Measurements from ENCODE around the gene NPHS2. TPM values are rescaled to one million over a fixed set of nuclear protein-coding genes. Genes with fewer than 3 reads are reported as not detected.
A peak's percentile ranks its signal among the peaks of the same experiment; 100 is the strongest.

The NPHS2 gene
- total and polyA plus RNA-seq, 2 donors (not counting 3 experiments of a cell fraction or from before 2014, with no cell fraction given), result not detected

DNA sequence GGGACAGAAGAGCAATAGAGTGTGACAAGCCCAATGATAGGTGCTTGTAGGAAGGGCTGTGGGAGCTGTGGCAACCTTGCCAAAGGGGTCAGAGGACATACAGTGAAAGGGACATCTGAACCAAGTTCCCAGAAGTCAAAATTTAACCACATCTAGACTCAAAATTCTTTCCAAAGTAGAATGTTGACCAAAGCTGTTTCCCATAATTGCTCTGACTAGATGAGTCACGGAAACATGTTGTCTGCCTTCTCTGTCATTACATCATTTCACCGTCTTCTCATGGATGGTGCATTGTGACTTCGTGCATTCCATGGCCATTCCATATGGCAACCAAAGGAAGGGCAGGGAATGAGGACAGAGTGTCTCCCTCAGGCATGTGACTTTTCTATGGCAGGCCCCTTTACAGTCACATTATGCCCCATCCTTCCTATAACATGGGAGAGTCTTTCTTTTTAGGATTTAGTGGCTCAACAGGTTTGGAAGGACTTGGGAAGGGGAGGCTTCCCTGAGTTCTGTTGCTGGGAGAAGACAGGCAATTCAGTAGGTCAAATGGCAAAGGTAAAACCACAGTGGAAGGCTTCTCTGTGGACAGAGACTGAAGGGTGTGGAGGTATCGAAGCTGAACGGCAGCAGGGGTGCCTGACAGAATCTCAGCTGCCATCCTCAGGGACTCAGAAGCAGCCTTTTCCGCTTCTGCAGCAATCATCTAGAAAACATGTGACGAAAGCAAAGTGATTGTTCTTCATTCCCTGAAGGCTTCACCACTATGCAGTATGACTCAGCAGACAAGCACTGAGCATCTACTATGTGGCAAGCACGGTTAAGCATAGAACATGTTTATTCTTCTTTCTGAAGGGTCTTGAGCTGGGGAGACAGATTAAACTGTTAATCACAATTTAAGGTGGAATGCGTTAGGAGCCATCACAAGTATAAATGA, 24.7 kb downstream of the NPHS2 start:
- H3K4me3 ChIP-seq (replicated peaks in 1 of 3; ENCODE audit: insufficient read depth in 1 of 3, low read depth in 1 of 3, low read length in 3 of 3), result no peak overlapping the region
- no peak overlapping the region for H3K27ac ChIP-seq (ENCODE audit: insufficient read depth, low read depth, low read length)
- TF ChIP-seq POLR2AphosphoS5 (IDR thresholded peaks at IDR 0.05; ENCODE audit: insufficient read depth, low read depth, low read length) (no peak), GATA2 (IDR thresholded peaks at IDR 0.05; ENCODE audit: insufficient read depth, insufficient read length, low read depth, low read length) (no peak), JUN (IDR thresholded peaks at IDR 0.05; ENCODE audit: borderline replicate concordance, insufficient read depth, insufficient read length, low read depth) (peak; percentile 12), POLR2A (IDR thresholded peaks at IDR 0.05; ENCODE audit: low read depth, low read length) (no peak), FOS (IDR thresholded peaks at IDR 0.05; ENCODE audit: borderline replicate concordance, insufficient read depth, low read length) (no peak)
- TF ChIP-seq, protein P1, sequence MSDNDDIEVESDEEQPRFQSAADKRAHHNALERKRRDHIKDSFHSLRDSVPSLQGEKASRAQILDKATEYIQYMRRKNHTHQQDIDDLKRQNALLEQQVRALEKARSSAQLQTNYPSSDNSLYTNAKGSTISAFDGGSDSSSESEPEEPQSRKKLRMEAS (IDR thresholded peaks at IDR 0.05; ENCODE audit: insufficient read depth, insufficient read length), result no peak
- TF ChIP-seq, protein P2, sequence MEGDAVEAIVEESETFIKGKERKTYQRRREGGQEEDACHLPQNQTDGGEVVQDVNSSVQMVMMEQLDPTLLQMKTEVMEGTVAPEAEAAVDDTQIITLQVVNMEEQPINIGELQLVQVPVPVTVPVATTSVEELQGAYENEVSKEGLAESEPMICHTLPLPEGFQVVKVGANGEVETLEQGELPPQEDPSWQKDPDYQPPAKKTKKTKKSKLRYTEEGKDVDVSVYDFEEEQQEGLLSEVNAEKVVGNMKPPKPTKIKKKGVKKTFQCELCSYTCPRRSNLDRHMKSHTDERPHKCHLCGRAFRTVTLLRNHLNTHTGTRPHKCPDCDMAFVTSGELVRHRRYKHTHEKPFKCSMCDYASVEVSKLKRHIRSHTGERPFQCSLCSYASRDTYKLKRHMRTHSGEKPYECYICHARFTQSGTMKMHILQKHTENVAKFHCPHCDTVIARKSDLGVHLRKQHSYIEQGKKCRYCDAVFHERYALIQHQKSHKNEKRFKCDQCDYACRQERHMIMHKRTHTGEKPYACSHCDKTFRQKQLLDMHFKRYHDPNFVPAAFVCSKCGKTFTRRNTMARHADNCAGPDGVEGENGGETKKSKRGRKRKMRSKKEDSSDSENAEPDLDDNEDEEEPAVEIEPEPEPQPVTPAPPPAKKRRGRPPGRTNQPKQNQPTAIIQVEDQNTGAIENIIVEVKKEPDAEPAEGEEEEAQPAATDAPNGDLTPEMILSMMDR (IDR thresholded peaks at IDR 0.05; ENCODE audit: extremely low read depth in 1 of 2, insufficient read depth in 1 of 2, low read depth in 1 of 2, low read length in 2 of 2), result no peak
- H3K4me1 ChIP-seq (ENCODE audit: control insufficient read depth, extremely low read depth, insufficient read depth, low read length), result no peaks in the 10 kb centered on the region
- no peaks in the 10 kb centered on the region for H3K79me2 ChIP-seq (ENCODE audit: control insufficient read depth, insufficient read depth, low read length)
- no peaks in the 10 kb centered on the region for H3K27me3 ChIP-seq (ENCODE audit: control insufficient read depth in 2 of 2, insufficient read depth in 2 of 2, low read length in 2 of 2)
- H2AFZ ChIP-seq (ENCODE audit: low read depth, low read length), result no peak overlapping the region
- BruUV-seq (replicated peaks), result no TSS peak
- intact Hi-C loops (cut with micrococcal nuclease), result no loop called here
- no peaks in the 10 kb centered on the region for H3K9me3 ChIP-seq (replicated peaks; ENCODE audit: control insufficient read depth, insufficient read depth, low read length)
- DNase-seq (ENCODE audit: low read depth, low spot score) (no peak), FAIRE-seq (no peak)
- ChIA-PET POLR2A (no interaction called here), CTCF (no interaction called here)
- H3K9me1 ChIP-seq (replicated peaks; ENCODE audit: control insufficient read depth, extremely low read depth, insufficient read depth, low read length), result no peaks in the 10 kb centered on the region
- dilution Hi-C loops (cut with MboI; ENCODE audit: extremely low pct_ligation_motif_present, low sequenced_read_pairs), result no loop called here
- H4K20me1 ChIP-seq (replicated peaks; ENCODE audit: control insufficient read depth, extremely low read depth, insufficient read depth, low read length), result no peaks in the 10 kb centered on the region
- no peak overlapping the region for H3K9ac ChIP-seq (replicated peaks; ENCODE audit: extremely low read depth, insufficient read depth, low read length)
- no peaks in the 10 kb centered on the region for H3K36me3 ChIP-seq (ENCODE audit: control insufficient read depth in 2 of 2, extremely low read depth in 1 of 2, insufficient read depth in 2 of 2, low read length in 2 of 2)
- H3K4me2 ChIP-seq (ENCODE audit: insufficient read depth, low read length), result no peak overlapping the region
